Measurements from ENCODE around the gene IGSF11. TPM values are rescaled to one million over a fixed set of nuclear protein-coding genes. Genes with fewer than 3 reads are reported as not detected.
"Not testable (repeated sequence)": the region's sequence is repeated elsewhere in the genome, so short reads cannot be mapped to it uniquely, and the experiment has no call there.

IGSF11 gene
- total RNA-seq, 2 donors from 2014 or later, result 0.27 to 0.50 TPM

- intact Hi-C loops (cut with DNase I, micrococcal nuclease), result no loop called here
- DNase-seq (no peak), ATAC-seq (no peak)
Measured at GRCh38 chr3:119011528-119011927, 23.1 kb downstream of the IGSF11 start.

GRCh38 chr3:118997190-118997589 lies 37.5 kb downstream of the IGSF11 start:
- intact Hi-C loops (cut with DNase I, micrococcal nuclease), result no loop called here
- ATAC-seq (no peak), DNase-seq (no peak)

GRCh38 chr3:118991775-118992174 lies 42.9 kb downstream of the IGSF11 start:
- intact Hi-C loops (cut with DNase I, micrococcal nuclease), result no loop called here
- ATAC-seq, result no peak
- no peak for DNase-seq

GRCh38 chr3:118990823-118991560 lies 43.7 kb downstream of the IGSF11 start:
- ATAC-seq, result no peak
- intact Hi-C loops (cut with DNase I, micrococcal nuclease), result no loop called here

GRCh38 chr3:118988198-118989130 lies 46.2 kb downstream of the IGSF11 start:
- intact Hi-C loops (cut with DNase I, micrococcal nuclease), result no loop called here
- no peak for ATAC-seq
- no peak for DNase-seq

More at GRCh38 chr3:118990823-118991560, 43.7 kb downstream of the IGSF11 start:
- DNase-seq, result no peak

GRCh38 chr3:118987477-118987876 lies 47.2 kb downstream of the IGSF11 start:
- no peak for ATAC-seq
- intact Hi-C loops (cut with DNase I, micrococcal nuclease), result no loop called here
- DNase-seq, result peak in 1 of 2 donors; percentile 12

GRCh38 chr3:118986734-118987133 lies 47.9 kb downstream of the IGSF11 start:
- ATAC-seq (no peak), DNase-seq (no peak)
- intact Hi-C loops (cut with DNase I, micrococcal nuclease), result no loop called here

GRCh38 chr3:118984699-118985098 lies 49.9 kb downstream of the IGSF11 start:
- DNase-seq, result no peak
- intact Hi-C loops (cut with DNase I, micrococcal nuclease), result no loop called here
- ATAC-seq, result no peak

GRCh38 chr3:118981494-118982134 lies 53.0 kb downstream of the IGSF11 start:
- DNase-seq (no peak), ATAC-seq (no peak)
- intact Hi-C loops (cut with DNase I, micrococcal nuclease), result no loop called here

GRCh38 chr3:118980832-118981231 lies 53.8 kb downstream of the IGSF11 start:
- DNase-seq (no peak), ATAC-seq (no peak)
- intact Hi-C loops (cut with DNase I, micrococcal nuclease), result no loop called here

- intact Hi-C loops (cut with DNase I, micrococcal nuclease), result no loop called here
- DNase-seq (no peak), ATAC-seq (no peak)
Measured at GRCh38 chr3:118978393-118978758, 56.3 kb downstream of the IGSF11 start.

- DNase-seq (no peak), ATAC-seq (no peak)
- intact Hi-C loops (cut with DNase I, micrococcal nuclease), result no loop called here
Measured at GRCh38 chr3:118977671-118978392, 56.8 kb downstream of the IGSF11 start.

- intact Hi-C loops (cut with DNase I, micrococcal nuclease), result no loop called here
- ATAC-seq (no peak), DNase-seq (no peak)
Measured at GRCh38 chr3:118977118-118977517, 57.5 kb downstream of the IGSF11 start.

- ATAC-seq; intact Hi-C loops (cut with DNase I, micrococcal nuclease); DNase-seq: not testable (repeated sequence)
Measured at GRCh38 chr3:118975476-118975875, 59.2 kb downstream of the IGSF11 start.

- intact Hi-C loops (cut with DNase I, micrococcal nuclease), result no loop called here
- ATAC-seq, result no peak
Measured at GRCh38 chr3:118974356-118975097, 60.1 kb downstream of the IGSF11 start.

GRCh38 chr3:118973050-118973449 lies 61.6 kb downstream of the IGSF11 start:
- ATAC-seq (no peak), DNase-seq (peak in 1 of 2 donors; percentile 50)
- intact Hi-C loops (cut with DNase I, micrococcal nuclease), result no loop called here

More at GRCh38 chr3:118974356-118975097, 60.1 kb downstream of the IGSF11 start:
- no peak for DNase-seq

- intact Hi-C loops (cut with DNase I, micrococcal nuclease), result no loop called here
- DNase-seq (no peak), ATAC-seq (no peak)
Measured at GRCh38 chr3:118970819-118971218, 63.8 kb downstream of the IGSF11 start.

- intact Hi-C loops (cut with DNase I, micrococcal nuclease), result no loop called here
- ATAC-seq (no peak), DNase-seq (no peak)
Measured at GRCh38 chr3:118968640-118969039, 66.0 kb downstream of the IGSF11 start.
